ENCODE measurements around the gene HIPK4.

DNA sequence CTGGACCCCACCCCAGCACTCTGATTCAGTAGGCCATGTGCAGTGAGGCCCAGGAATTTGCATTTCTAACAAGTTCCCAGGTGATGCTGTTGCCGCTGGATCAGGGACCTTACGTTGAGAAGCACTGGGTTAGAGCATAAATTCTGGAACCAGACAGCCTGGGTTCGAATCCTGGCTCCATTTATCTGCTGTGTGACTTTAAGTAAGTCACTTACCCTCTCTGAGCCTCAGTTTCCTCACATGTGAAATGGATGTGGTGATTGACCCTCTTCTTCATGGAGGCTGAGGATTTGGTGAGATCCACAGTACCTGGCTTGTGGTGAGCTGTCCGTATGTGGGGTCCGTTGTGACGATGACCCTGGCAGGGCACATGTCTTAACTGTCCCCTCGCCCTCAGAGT lies 15.9 kb downstream of the HIPK4 start:
- TF ChIP-seq, protein P1, sequence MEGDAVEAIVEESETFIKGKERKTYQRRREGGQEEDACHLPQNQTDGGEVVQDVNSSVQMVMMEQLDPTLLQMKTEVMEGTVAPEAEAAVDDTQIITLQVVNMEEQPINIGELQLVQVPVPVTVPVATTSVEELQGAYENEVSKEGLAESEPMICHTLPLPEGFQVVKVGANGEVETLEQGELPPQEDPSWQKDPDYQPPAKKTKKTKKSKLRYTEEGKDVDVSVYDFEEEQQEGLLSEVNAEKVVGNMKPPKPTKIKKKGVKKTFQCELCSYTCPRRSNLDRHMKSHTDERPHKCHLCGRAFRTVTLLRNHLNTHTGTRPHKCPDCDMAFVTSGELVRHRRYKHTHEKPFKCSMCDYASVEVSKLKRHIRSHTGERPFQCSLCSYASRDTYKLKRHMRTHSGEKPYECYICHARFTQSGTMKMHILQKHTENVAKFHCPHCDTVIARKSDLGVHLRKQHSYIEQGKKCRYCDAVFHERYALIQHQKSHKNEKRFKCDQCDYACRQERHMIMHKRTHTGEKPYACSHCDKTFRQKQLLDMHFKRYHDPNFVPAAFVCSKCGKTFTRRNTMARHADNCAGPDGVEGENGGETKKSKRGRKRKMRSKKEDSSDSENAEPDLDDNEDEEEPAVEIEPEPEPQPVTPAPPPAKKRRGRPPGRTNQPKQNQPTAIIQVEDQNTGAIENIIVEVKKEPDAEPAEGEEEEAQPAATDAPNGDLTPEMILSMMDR (conservative IDR thresholded peaks at IDR 0.05; ENCODE audit: low read length): no peak
- TF ChIP-seq EZH2phosphoT487 (IDR thresholded peaks at IDR 0.05; ENCODE audit: borderline replicate concordance, low read depth, low read length): no peak
